Regular cardiac myocyte (primary cell): ENCODE measurements around the gene UBA3. TPM values are rescaled to one million over a fixed set of nuclear protein-coding genes. Genes with fewer than 3 reads are reported as not detected.

Source experiments
- total RNA-seq: library from RNA; depleted of rRNA; stranded (reverse); fragments of >200 nt; gene quantifications from 2 replicates; pipeline ENCODE4 v1.2.3, GENCODE V29; 2014

UBA3 gene
- 72.1 and 84.6 TPM in 2 replicates for total RNA-seq

DNA sequence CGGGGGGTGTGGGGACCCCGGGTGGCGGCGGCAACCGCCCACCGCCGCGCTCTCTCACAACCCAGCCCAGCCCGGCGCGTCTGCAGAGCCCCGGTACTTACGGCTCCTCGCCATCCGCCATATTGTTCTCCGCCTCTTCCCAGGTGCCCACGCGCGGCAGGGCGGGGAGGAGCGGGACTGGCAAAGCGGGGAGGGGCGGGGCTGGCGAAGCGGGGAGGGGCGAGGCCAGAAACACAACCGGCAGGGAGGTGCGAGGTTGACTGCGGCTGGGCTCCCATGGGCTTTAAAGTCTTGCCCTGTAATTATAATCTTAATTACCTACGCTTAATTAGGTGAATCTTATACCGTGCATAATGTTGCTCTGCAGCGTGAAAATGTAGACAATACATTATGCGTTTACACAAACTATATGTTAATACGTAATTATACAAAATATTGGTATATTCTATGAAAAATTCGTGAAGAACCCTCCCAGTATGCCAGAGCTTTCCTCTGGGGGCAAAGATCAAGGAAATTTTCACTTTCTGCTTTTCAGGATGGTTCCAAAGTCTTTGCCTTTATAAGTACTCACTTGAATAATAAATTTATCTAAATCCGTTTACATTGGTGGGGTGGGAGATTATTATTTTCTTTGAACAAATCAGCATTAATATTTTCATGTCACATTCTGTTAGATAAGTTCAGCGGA lies at the start of gene UBA3:
TSS of gene UBA3 (minus strand) at position 133 of the 688 bp plus-strand sequence. CDS start at position 121, 12 bp downstream.

DNA sequence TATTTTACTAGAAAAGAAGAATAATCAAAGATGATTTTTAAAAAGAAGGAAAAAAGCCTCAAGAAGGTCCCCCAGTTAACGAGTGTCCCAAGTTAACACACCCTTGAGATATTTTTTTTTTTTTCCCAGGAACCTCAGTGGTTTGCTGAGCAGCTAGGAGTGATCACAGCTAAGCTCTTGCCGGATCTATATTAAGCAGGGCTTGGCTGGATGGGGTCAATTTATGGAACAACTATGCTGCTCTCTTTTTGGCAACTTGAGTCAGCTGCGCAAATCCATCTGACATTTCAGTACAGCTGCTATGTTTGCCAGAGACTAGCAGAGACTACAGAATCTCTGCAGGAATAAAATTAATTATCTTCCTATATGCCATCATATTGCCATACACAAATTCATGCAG lies 42.2 kb upstream of the UBA3 start, which contains the start of gene LMOD3:
TSS of gene LMOD3 (minus strand) at position 193 of the 400 bp plus-strand sequence. CDS start 209 bp downstream, outside the sequence.

DNA sequence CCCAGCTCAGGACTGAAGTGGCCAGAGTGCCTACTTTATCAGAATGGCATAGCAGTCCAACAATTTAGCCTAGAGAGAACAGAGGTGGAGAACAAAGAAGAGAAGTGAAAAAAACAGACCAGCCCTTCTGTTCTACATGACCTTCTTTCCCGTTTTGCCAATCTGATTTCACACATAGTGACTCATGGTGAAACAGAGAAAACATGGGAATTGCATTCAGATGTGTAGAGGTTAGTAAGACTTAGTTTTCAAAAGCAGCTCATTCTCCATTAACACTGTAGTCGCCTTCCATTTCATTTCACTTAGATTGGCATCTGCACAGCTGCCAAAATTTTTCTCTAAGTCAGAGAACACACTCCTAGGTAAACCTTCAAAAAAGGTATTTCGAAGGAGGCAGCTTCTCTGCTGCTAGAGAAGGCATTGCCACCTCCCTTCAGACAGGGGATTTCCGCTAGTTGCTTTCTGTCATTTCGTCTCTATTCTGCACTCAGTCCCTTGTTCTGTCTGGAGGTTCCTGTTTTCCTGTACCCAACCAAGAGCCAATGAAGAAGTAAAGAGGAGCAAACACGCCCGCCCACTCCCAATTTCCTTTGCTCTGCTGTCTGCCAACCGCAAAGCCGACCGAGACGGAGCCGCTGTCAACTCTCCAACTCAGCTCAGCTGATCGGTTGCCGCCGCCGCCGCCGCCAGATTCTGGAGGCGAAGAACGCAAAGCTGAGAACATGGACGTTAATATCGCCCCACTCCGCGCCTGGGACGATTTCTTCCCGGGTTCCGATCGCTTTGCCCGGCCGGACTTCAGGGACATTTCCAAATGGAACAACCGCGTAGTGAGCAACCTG lies 4.4 kb upstream of the UBA3 start, which contains the start of gene ARL6IP5:
TSS of gene ARL6IP5 (plus strand) at position 612 of the 842 bp plus-strand sequence. CDS start at position 723, 111 bp downstream.

DNA sequence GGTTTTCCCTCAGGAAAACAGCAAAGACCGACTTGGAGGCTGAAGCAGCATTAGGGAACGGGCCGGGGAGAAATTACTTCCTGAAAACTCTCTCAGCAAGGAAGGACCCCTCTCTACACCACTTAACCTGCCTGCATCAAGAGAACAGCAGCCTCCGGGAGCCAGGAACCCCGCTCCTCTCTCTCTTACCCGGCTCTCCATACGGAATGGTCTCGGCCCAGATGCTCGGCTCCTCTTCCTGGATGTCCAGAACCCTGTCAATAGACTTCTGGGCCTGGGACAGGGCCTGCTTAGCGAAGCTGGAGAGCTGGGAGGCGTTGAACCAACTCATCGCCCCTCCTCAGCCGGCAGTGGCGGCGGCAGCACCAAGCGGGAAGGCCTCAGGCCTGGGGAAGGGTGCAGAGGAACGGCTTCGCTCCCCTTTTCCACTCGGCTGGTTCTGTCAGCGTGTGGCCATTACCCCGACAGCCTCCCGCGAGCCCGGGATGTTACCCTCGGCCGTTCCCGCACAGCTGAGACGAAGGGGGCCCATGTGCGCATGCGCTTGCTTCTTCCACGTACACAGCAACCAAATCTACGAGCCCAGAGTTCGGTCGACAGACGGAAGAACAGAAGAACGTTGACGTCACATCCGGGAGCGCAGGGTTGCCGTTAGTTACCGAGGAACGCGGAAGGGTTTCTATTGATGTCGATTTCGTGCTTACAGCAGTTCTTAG lies 28.3 kb downstream of the UBA3 start, which contains the start of gene TMF1:
TSS of gene TMF1 (minus strand) at position 578 of the 716 bp plus-strand sequence. CDS start at position 331, 247 bp downstream.

DNA sequence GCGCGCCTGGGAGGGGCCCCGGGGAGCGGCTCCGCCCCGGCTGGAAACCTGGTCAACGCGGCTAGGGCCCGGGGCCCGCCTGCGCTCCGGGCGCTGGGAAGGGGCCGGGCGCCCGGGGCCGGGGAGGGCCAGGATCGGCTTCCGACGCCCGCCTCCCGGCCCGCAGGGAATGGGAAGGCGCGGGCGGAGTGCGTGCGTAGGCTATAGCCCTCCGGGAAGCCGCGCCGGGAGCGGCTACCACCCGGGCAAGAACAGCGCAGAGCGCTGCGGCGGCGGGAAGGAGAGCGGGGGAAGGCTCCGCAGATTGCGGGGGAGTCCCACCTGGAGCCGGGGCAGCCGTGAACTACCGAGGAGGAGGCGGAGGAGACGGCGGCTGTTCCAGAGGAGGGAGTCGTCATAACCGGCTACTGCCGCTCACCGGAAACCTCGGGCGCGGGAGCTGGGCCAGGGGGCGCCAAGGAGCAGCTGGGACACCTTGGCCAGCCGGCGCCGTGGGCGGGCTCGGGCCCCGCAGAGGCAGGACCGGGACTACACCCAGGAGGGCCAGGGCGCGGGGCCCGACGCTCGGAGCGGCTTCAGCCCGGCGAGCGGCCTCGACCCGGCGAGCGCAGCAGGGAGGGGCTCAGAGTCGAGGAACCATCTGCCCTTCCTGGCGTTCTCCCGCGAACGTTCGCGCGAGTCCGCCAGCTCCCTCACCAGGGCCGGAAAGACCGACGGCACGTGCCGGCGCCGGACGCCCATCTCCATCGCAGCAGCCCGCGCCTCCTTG lies 66.7 kb downstream of the UBA3 start, which contains the start of gene EOGT:
TSS of gene EOGT (minus strand) at position 432 of the 769 bp plus-strand sequence. CDS start 3,838 bp downstream, outside the sequence.

Other genes starting within 250 kb of the UBA3 start
- gene TAFA4, start 147.8 kb downstream of the UBA3 start, total RNA-seq: not detected in 2 replicates
- gene EOGT, start 66.7 kb downstream of the UBA3 start, total RNA-seq: 33.2 and 36.6 TPM in 2 replicates
- gene TMF1, start 28.0 kb downstream of the UBA3 start, total RNA-seq: 48.8 and 50.4 TPM in 2 replicates
- gene ARL6IP5, start 4.6 kb upstream of the UBA3 start, total RNA-seq: 126 and 143 TPM in 2 replicates
- under 0.01 and 0.28 TPM in 2 replicates for gene LMOD3, start 42.2 kb upstream of the UBA3 start, total RNA-seq